ENCODE results near the gene MPP1.

DNA sequence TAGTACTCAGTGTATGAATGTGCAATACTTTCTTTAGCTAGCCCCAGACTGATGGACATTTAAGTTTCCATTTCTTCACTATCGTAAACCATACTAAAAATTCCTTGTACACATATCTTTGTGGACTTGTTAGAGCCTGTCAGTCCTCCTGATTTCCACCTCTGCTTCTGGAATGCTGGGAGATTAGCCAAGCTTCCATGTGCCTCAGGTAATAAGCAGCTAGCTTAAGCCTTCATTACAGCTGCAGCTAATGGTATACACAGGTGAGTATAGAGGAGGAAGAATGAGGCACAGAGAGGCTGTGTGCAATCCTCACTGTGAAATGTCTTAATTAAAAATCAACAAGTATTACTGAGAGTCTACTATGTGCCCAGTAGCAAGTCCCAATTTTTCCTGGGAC lies 19.4 kb upstream of the MPP1 start:
- no peak for TF ChIP-seq SUZ12 (IDR thresholded peaks at IDR 0.05)
- TF ChIP-seq CTBP1 (IDR thresholded peaks at IDR 0.05; ENCODE audit: borderline replicate concordance), result no peak
- TF ChIP-seq FOXM1 (IDR thresholded peaks at IDR 0.05; ENCODE audit: borderline replicate concordance), result no peak
- TF ChIP-seq BHLHE40 (IDR thresholded peaks at IDR 0.05; ENCODE audit: borderline replicate concordance), result no peak
- TF ChIP-seq ELF4 (IDR thresholded peaks at IDR 0.05), result no peak
- TF ChIP-seq TARDBP (IDR thresholded peaks at IDR 0.05), result no peak
- no peak for TF ChIP-seq FOXK2 (IDR thresholded peaks at IDR 0.05)
- no peak for TF ChIP-seq SP1 (IDR thresholded peaks at IDR 0.05)
- TF ChIP-seq FOXA1 (IDR thresholded peaks at IDR 0.05), result no peak
- TF ChIP-seq HDGF (IDR thresholded peaks at IDR 0.05; ENCODE audit: borderline replicate concordance), result no peak
- TF ChIP-seq, protein P1, sequence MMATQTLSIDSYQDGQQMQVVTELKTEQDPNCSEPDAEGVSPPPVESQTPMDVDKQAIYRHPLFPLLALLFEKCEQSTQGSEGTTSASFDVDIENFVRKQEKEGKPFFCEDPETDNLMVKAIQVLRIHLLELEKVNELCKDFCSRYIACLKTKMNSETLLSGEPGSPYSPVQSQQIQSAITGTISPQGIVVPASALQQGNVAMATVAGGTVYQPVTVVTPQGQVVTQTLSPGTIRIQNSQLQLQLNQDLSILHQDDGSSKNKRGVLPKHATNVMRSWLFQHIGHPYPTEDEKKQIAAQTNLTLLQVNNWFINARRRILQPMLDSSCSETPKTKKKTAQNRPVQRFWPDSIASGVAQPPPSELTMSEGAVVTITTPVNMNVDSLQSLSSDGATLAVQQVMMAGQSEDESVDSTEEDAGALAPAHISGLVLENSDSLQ (IDR thresholded peaks at IDR 0.05), result no peak
- TF ChIP-seq LEF1 (IDR thresholded peaks at IDR 0.05; ENCODE audit: borderline replicate concordance), result no peak

Data from HEK293T (cell line).